ENCODE measurements around the gene LRGUK.

The LRGUK gene

DNA sequence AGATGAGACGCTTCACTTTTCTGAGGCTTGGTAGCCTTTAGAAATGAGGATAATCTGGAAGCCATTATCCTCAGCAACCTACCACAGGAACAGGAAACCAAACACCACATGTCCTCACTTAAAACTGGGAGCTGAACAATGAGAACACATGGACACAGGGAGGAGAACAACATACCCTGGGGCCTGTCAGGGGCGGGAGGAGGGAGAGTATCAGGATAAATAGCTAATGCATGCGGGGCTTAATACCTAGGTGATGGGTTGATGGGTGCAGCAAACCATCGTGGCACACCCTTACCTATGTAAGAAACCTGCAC, 48.9 kb downstream of the LRGUK start:
- H3K27me3 ChIP-seq (ENCODE audit: control insufficient read depth in 1 of 2, insufficient read depth in 1 of 2, low read length in 2 of 2) = no peaks in the 10 kb centered on the region
- no peaks in the 10 kb centered on the region for H3K9me3 ChIP-seq (ENCODE audit: control insufficient read depth, low read length)
- no peak overlapping the region for H2BK12ac ChIP-seq (ENCODE audit: low read length in 2 of 2)
- H3K4me1 ChIP-seq (ENCODE audit: control insufficient read depth, insufficient read depth, low read depth, low read length) = no peaks in the 10 kb centered on the region
- no peak overlapping the region for H3K4me2 ChIP-seq (ENCODE audit: low read length, poor library complexity, severe bottlenecking)
- WGBS = 81% methylated on average over 4 of the region's 4 CpGs
- H3K14ac ChIP-seq (ENCODE audit: low read length in 2 of 2) = no peak overlapping the region
- H3K4ac ChIP-seq (ENCODE audit: low read depth in 1 of 2, low read length in 2 of 2) = no peak overlapping the region
- no peak overlapping the region for H4K91ac ChIP-seq (ENCODE audit: low read length)
- H2BK15ac ChIP-seq (ENCODE audit: low read depth, poor library complexity, severe bottlenecking) = no peak overlapping the region
- H3K79me1 ChIP-seq (replicated peaks; ENCODE audit: low read length, poor library complexity, severe bottlenecking) = no peaks in the 10 kb centered on the region
- H2BK120ac ChIP-seq (ENCODE audit: low read depth, low read length) = no peak overlapping the region
- H3K4me3 ChIP-seq (ENCODE audit: insufficient read depth in 1 of 2, low read depth in 1 of 2, low read length in 2 of 2) = no peak overlapping the region
- H3K9ac ChIP-seq (ENCODE audit: low read length) = no peak overlapping the region
- H3K36me3 ChIP-seq (ENCODE audit: control insufficient read depth in 1 of 2, insufficient read depth in 2 of 2, low read depth in 1 of 2, low read length in 2 of 2) = no peaks in the 10 kb centered on the region
- no peak overlapping the region for H4K8ac ChIP-seq (ENCODE audit: low read length)
- no peak overlapping the region for H3K23ac ChIP-seq (ENCODE audit: low read length in 2 of 2)
- DNase-seq = no peak
- no peak overlapping the region for H2AK5ac ChIP-seq (ENCODE audit: low read length, severe bottlenecking)
- H3K18ac ChIP-seq (ENCODE audit: low read depth in 1 of 2, low read length in 2 of 2) = no peak overlapping the region
- no peak overlapping the region for H2AFZ ChIP-seq (ENCODE audit: low read depth, low read length)
- no peak overlapping the region for H3K27ac ChIP-seq (ENCODE audit: low read length, poor library complexity, severe bottlenecking)
- no peak overlapping the region for H2BK5ac ChIP-seq (ENCODE audit: low read depth, low read length, poor library complexity, severe bottlenecking)

DNA sequence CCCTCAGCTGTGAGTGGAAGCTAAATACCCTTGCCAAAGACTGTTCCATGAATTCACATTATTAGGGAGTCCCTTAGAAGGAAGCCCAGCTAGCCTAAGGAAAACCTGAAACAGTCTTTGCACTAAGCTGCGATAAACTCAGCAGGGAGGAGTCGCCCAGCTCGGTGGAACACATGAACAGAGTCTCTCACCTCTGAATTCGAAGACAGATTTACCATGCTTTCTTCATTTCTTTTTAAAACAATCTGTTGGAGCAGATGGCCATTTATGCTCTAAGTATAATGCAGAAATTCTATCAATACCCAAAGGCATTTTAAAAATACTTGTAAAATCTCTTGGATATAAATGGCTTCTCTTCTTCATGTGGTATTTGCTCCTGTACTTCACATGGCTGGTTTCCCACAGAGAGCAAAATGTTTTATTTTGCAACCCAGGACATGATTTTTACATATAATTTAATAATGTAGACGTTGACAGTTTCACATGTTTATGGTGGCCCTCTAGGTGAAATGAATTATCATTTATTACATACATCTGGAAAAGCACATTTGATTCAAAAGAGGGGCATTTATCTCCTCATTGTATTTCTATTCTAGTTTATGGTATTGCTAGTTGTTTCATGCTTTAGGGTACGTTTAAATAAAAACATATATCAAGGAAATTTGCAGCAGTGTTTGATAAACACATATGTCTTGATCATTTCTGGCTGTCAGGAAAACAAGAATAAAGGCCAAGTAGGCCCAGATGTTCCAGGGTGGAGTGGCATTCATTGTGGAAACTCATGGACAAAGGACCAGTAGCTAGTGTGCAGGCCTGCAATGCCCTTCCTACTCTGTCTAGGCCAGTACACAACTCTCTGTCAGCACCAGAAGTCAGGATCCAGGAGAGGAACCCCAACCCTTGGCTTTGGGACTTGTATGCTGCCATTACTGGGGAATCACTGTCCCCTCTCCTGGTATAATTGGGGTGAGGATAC, 52.2 kb downstream of the LRGUK start:
- H3K79me1 ChIP-seq (replicated peaks; ENCODE audit: low read length, poor library complexity, severe bottlenecking) = no peaks in the 10 kb centered on the region
- H4K8ac ChIP-seq (ENCODE audit: low read length) = no peak overlapping the region
- H4K91ac ChIP-seq (ENCODE audit: low read length) = no peak overlapping the region
- H3K9me3 ChIP-seq (ENCODE audit: control insufficient read depth, low read length) = no peaks in the 10 kb centered on the region
- H3K9ac ChIP-seq (ENCODE audit: low read length) = no peak overlapping the region
- no peak overlapping the region for H2AK5ac ChIP-seq (ENCODE audit: low read length, severe bottlenecking)
- H3K14ac ChIP-seq (ENCODE audit: low read length in 2 of 2) = no peak overlapping the region
- no peak overlapping the region for H2BK120ac ChIP-seq (ENCODE audit: low read depth, low read length)
- no peaks in the 10 kb centered on the region for H3K36me3 ChIP-seq (ENCODE audit: control insufficient read depth in 1 of 2, insufficient read depth in 2 of 2, low read depth in 1 of 2, low read length in 2 of 2)
- H2BK15ac ChIP-seq (ENCODE audit: low read depth, poor library complexity, severe bottlenecking) = no peak overlapping the region
- H2AFZ ChIP-seq (ENCODE audit: low read depth, low read length) = no peak overlapping the region
- no peak overlapping the region for H3K27ac ChIP-seq (ENCODE audit: low read length, poor library complexity, severe bottlenecking)
- no peak overlapping the region for H3K4ac ChIP-seq (ENCODE audit: low read depth in 1 of 2, low read length in 2 of 2)
- no peak overlapping the region for H3K18ac ChIP-seq (ENCODE audit: low read depth in 1 of 2, low read length in 2 of 2)
- no peak overlapping the region for H3K4me3 ChIP-seq (ENCODE audit: insufficient read depth in 1 of 2, low read depth in 1 of 2, low read length in 2 of 2)
- no peak overlapping the region for H3K4me2 ChIP-seq (ENCODE audit: low read length, poor library complexity, severe bottlenecking)
- WGBS = 86% methylated on average over 4 of the region's 6 CpGs
- no peak overlapping the region for H2BK5ac ChIP-seq (ENCODE audit: low read depth, low read length, poor library complexity, severe bottlenecking)
- no peak overlapping the region for H3K23ac ChIP-seq (ENCODE audit: low read length in 2 of 2)
- H2BK12ac ChIP-seq (ENCODE audit: low read length in 2 of 2) = no peak overlapping the region
- no peaks in the 10 kb centered on the region for H3K4me1 ChIP-seq (ENCODE audit: control insufficient read depth, insufficient read depth, low read depth, low read length)
- no peaks in the 10 kb centered on the region for H3K27me3 ChIP-seq (ENCODE audit: control insufficient read depth in 1 of 2, insufficient read depth in 1 of 2, low read length in 2 of 2)
- no peak for DNase-seq

DNA sequence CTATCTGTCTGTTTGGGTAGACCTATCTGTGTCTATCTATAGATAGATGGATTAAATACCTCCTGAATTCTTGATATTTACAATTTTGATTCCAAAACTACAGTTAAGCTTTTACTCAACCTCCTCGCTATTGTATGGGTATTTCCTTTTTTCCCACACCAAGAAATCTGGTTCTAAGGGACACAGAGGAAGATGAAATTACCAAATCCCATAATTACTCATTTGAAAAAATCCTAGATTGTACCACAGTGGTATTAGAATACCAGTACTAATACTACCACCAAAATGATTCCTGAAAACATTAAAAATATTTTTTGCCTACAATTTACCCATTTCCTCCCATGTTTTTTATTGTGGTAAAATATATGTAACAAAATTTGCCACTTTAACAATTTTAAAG, 53.2 kb downstream of the LRGUK start:
- Histone ChIP-seq H3K14ac (ENCODE audit: low read length in 2 of 2) (no peak overlapping the region), H3K79me1 (replicated peaks; ENCODE audit: low read length, poor library complexity, severe bottlenecking) (no peaks in the 10 kb centered on the region), H2BK12ac (ENCODE audit: low read length in 2 of 2) (no peak overlapping the region), H3K36me3 (ENCODE audit: control insufficient read depth in 1 of 2, insufficient read depth in 2 of 2, low read depth in 1 of 2, low read length in 2 of 2) (no peaks in the 10 kb centered on the region), H3K4me3 (ENCODE audit: insufficient read depth in 1 of 2, low read depth in 1 of 2, low read length in 2 of 2) (no peak overlapping the region), H3K23ac (ENCODE audit: low read length in 2 of 2) (no peak overlapping the region), H3K9ac (ENCODE audit: low read length) (no peak overlapping the region), H2BK120ac (ENCODE audit: low read depth, low read length) (no peak overlapping the region), H4K91ac (ENCODE audit: low read length) (no peak overlapping the region), H2BK5ac (ENCODE audit: low read depth, low read length, poor library complexity, severe bottlenecking) (no peak overlapping the region), H3K9me3 (ENCODE audit: control insufficient read depth, low read length) (no peaks in the 10 kb centered on the region), H3K4me1 (ENCODE audit: control insufficient read depth, insufficient read depth, low read depth, low read length) (no peaks in the 10 kb centered on the region), H2AK5ac (ENCODE audit: low read length, severe bottlenecking) (no peak overlapping the region), H3K27ac (ENCODE audit: low read length, poor library complexity, severe bottlenecking) (no peak overlapping the region), H3K18ac (ENCODE audit: low read depth in 1 of 2, low read length in 2 of 2) (no peak overlapping the region), H3K4me2 (ENCODE audit: low read length, poor library complexity, severe bottlenecking) (no peak overlapping the region), H3K27me3 (ENCODE audit: control insufficient read depth in 1 of 2, insufficient read depth in 1 of 2, low read length in 2 of 2) (no peaks in the 10 kb centered on the region), H4K8ac (ENCODE audit: low read length) (no peak overlapping the region), H2BK15ac (ENCODE audit: low read depth, poor library complexity, severe bottlenecking) (no peak overlapping the region), H3K4ac (ENCODE audit: low read depth in 1 of 2, low read length in 2 of 2) (no peak overlapping the region), H2AFZ (ENCODE audit: low read depth, low read length) (no peak overlapping the region)
- DNase-seq = no peak
- WGBS = 100% methylated on average over 1 of the region's 1 CpG

- Histone ChIP-seq H3K9ac (ENCODE audit: low read length) (no peak overlapping the region), H2AK5ac (ENCODE audit: low read length, severe bottlenecking) (no peak overlapping the region), H3K4ac (ENCODE audit: low read depth in 1 of 2, low read length in 2 of 2) (no peak overlapping the region), H3K79me1 (replicated peaks; ENCODE audit: low read length, poor library complexity, severe bottlenecking) (no peaks in the 10 kb centered on the region), H3K4me2 (ENCODE audit: low read length, poor library complexity, severe bottlenecking) (no peak overlapping the region), H3K27me3 (ENCODE audit: control insufficient read depth in 1 of 2, insufficient read depth in 1 of 2, low read length in 2 of 2) (no peaks in the 10 kb centered on the region), H2BK120ac (ENCODE audit: low read depth, low read length) (no peak overlapping the region), H3K23ac (ENCODE audit: low read length in 2 of 2) (no peak overlapping the region), H3K36me3 (ENCODE audit: control insufficient read depth in 1 of 2, insufficient read depth in 2 of 2, low read depth in 1 of 2, low read length in 2 of 2) (no peaks in the 10 kb centered on the region), H3K14ac (ENCODE audit: low read length in 2 of 2) (no peak overlapping the region), H3K18ac (ENCODE audit: low read depth in 1 of 2, low read length in 2 of 2) (no peak overlapping the region), H2BK15ac (ENCODE audit: low read depth, poor library complexity, severe bottlenecking) (no peak overlapping the region), H4K8ac (ENCODE audit: low read length) (no peak overlapping the region), H2BK12ac (ENCODE audit: low read length in 2 of 2) (no peak overlapping the region), H4K91ac (ENCODE audit: low read length) (no peak overlapping the region), H3K4me1 (ENCODE audit: control insufficient read depth, insufficient read depth, low read depth, low read length) (no peaks in the 10 kb centered on the region), H3K27ac (ENCODE audit: low read length, poor library complexity, severe bottlenecking) (no peak overlapping the region), H2AFZ (ENCODE audit: low read depth, low read length) (no peak overlapping the region), H2BK5ac (ENCODE audit: low read depth, low read length, poor library complexity, severe bottlenecking) (no peak overlapping the region), H3K4me3 (ENCODE audit: insufficient read depth in 1 of 2, low read depth in 1 of 2, low read length in 2 of 2) (no peak overlapping the region), H3K9me3 (ENCODE audit: control insufficient read depth, low read length) (no peaks in the 10 kb centered on the region)
- WGBS = 58% methylated on average over 3 of the region's 3 CpGs
- DNase-seq = no peak
Measured at GRCh38 chr7:134182078-134182477, 54.9 kb downstream of the LRGUK start.

All from mesenchymal stem cell (in vitro differentiated cells and primary cell).